Body of pancreas (tissue), 4 donors: ENCODE measurements around the gene EML4. TPM values are rescaled to one million over a fixed set of nuclear protein-coding genes. Genes with fewer than 3 reads are reported as not detected.
"Not testable (repeated sequence)": the region's sequence is repeated elsewhere in the genome, so short reads cannot be mapped to it uniquely, and the experiment has no call there.

Source experiments
- ATAC-seq: fragments of 150-250 bp; one replicate; pipeline ENCODE4 v1.9.1; 2016
- DNase-seq, 4 donors: peaks; one replicate each; pipeline ENCODE4 v3.0.0-alpha.2; 2019
- H3K27ac ChIP-seq, 4 donors: fragments of 200-600 bp; sonication (generic); 1 replicate in 3 of 4; 2 replicates in 1 of 4; pipeline versions ENCODE4 v1.5.1 to v1.6.1; 2016 to 2019; ENCODE audit warnings: mild to moderate bottlenecking in 1 of 4, mixed read lengths in 1 of 4, moderate library complexity in 1 of 4
- H3K27me3 ChIP-seq, 2 donors: fragments of 200-600 bp; sonication (generic); one replicate each; pipeline ENCODE4 v1.6.0; 2016; ENCODE audit warnings: mild to moderate bottlenecking in 1 of 2
- H3K36me3 ChIP-seq, 2 donors: fragments of 200-600 bp; sonication (generic); replicated peaks in 1 of 2; 2 replicates each; pipeline ENCODE4 v1.5.1; 2016; ENCODE audit warnings: low read depth in 2 of 2; ENCODE audit not compliant: insufficient read depth in 1 of 2
- H3K4me1 ChIP-seq: fragments of 200-600 bp; sonication (generic); one replicate; pipeline ENCODE4 v1.6.0; 2016
- H3K4me3 ChIP-seq, 2 donors: fragments of 200-600 bp; sonication (generic); 1 replicate in 1 of 2; 2 replicates in 1 of 2; pipeline ENCODE4 v1.5.1; 2016 to 2019
- H3K9me3 ChIP-seq, 3 donors: fragments of 200-600 bp; sonication (generic); 1 replicate in 2 of 3; 2 replicates in 1 of 3; pipeline ENCODE4 v1.5.1; 2016
- POLR2A ChIP-seq, 3 donors: fragments of 450-650 bp; IDR thresholded peaks; one replicate each; pipeline ENCODE4 v1.6.1; 2016; ENCODE audit warnings: antibody characterized with exemption in 3 of 3, mild to moderate bottlenecking in 2 of 3
- WGBS, 2 donors: methylation state at CpG; one replicate each; pipeline ENCODE4 v1.1.5; 2017; 5-methylcytosine and 5-hydroxymethylcytosine counted together
- intact Hi-C: fragments of 100-400 bp; cut with DNase I; formaldehyde crosslinking; loops from one replicate; pipeline ENCODE4 v1.15.1; 2023
- total RNA-seq, 2 donors: library from RNA; depleted of rRNA; stranded (reverse); fragments of >200 nt; gene quantifications; one replicate each; pipeline ENCODE4 v1.1.0, GENCODE V29; 2016
- TF ChIP-seq, protein P1 (sequence below), 7 experiments: fragments of 450-650 bp in 4 of 7; fragments of 200-600 bp in 3 of 7; sonication (generic) in 3 of 7; IDR thresholded peaks; one replicate each; pipeline ENCODE4 v1.5.1; 2016 to 2019; ENCODE audit warnings: antibody characterized with exemption in 7 of 7

EML4 gene
- total RNA-seq, 2 donors from 2014 or later = 37.4 to 39.9 TPM

DNA sequence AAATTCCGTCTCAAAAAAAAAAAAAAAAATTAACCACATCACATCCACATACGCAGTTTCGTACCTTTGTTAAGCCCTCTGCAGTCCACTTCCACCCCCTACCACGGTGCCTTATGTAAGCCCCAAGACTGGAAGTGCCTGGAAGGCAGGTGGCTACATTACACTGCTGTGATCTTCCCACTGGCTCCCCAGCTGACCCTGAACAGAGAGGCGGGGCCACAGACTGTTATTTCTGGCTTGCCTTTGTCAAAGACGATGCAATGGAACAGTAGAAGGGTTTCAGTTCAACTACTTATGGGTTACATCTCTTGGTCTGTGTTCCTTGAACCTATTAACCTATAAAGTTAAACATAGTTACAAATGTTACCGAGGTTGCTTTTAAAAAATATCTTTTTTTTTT lies 207.6 kb downstream of the EML4 start:
- no peaks in the 10 kb centered on the region for H3K36me3 ChIP-seq
- no peaks in the 10 kb centered on the region for H3K9me3 ChIP-seq
- no peak for TF ChIP-seq POLR2A (IDR thresholded peaks at IDR 0.05)
- TF ChIP-seq, protein P1, sequence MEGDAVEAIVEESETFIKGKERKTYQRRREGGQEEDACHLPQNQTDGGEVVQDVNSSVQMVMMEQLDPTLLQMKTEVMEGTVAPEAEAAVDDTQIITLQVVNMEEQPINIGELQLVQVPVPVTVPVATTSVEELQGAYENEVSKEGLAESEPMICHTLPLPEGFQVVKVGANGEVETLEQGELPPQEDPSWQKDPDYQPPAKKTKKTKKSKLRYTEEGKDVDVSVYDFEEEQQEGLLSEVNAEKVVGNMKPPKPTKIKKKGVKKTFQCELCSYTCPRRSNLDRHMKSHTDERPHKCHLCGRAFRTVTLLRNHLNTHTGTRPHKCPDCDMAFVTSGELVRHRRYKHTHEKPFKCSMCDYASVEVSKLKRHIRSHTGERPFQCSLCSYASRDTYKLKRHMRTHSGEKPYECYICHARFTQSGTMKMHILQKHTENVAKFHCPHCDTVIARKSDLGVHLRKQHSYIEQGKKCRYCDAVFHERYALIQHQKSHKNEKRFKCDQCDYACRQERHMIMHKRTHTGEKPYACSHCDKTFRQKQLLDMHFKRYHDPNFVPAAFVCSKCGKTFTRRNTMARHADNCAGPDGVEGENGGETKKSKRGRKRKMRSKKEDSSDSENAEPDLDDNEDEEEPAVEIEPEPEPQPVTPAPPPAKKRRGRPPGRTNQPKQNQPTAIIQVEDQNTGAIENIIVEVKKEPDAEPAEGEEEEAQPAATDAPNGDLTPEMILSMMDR (IDR thresholded peaks at IDR 0.05) = no peak
- H3K27ac ChIP-seq = no peak overlapping the region
- 81 to 84% methylated on average over 7 of the region's 7 CpGs for WGBS, 2 donors
- intact Hi-C loops = no loop called here
- no peak for DNase-seq
- no peaks in the 10 kb centered on the region for H3K4me1 ChIP-seq
- no peak for ATAC-seq
- no peak overlapping the region for H3K4me3 ChIP-seq
- H3K27me3 ChIP-seq = no peaks in the 10 kb centered on the region

DNA sequence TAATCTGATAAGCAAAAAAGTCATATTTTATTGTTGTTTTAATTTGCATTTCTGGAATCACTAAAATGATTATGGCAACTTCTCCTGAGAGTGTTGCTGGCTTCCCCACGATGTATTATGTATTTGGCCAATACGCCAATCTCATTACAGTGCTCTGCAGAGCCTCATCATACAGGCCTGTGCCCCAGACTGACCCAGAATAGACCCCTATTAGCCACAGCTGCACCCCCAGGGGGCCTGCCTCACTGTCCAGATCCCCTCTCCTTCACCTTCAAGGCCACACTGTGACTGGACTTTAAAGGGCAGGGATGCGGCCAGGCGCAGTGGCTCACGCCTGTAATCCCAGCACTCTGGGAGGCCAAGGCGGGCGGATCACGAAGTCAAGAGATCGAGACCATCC lies 209.3 kb downstream of the EML4 start:
- Histone ChIP-seq H3K4me1 (no peaks in the 10 kb centered on the region), H3K27ac (no peak overlapping the region), H3K4me3 (no peak overlapping the region), H3K36me3 (no peaks in the 10 kb centered on the region), H3K9me3 (no peaks in the 10 kb centered on the region), H3K27me3 (no peaks in the 10 kb centered on the region)
- TF ChIP-seq, protein P1 (IDR thresholded peaks at IDR 0.05) = no peak
- no peak for TF ChIP-seq POLR2A (IDR thresholded peaks at IDR 0.05)
- intact Hi-C loops = no loop called here
- ATAC-seq (no peak), DNase-seq (no peak)
- 87 to 95% methylated on average over 6 to 9 of the region's 9 CpGs for WGBS, 2 donors

DNA sequence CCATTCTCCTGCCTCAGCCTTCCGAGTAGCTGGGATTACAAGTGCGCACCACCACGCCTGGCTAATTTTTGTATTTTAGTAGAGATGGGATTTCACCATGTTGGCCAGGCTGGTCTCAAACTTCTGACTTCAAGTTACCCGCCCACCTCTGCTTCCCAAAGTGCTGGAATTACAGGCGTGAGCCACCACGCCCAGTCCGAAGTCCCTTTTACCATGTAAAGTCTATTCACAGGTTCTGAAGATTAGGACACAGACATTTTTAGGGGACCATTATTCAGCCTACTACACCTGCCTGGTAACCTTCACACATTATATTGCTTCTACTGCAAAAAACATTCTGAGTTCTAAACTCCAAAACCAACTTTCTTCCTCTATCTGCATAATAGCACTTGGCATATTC lies 210.9 kb downstream of the EML4 start:
- ATAC-seq, H3K27me3 ChIP-seq, intact Hi-C loops, H3K4me1 ChIP-seq, H3K27ac ChIP-seq, DNase-seq, H3K9me3 ChIP-seq, H3K4me3 ChIP-seq, H3K36me3 ChIP-seq: not testable (repeated sequence)
- WGBS, 2 donors = 90 to 93% methylated on average over 7 of the region's 7 CpGs

DNA sequence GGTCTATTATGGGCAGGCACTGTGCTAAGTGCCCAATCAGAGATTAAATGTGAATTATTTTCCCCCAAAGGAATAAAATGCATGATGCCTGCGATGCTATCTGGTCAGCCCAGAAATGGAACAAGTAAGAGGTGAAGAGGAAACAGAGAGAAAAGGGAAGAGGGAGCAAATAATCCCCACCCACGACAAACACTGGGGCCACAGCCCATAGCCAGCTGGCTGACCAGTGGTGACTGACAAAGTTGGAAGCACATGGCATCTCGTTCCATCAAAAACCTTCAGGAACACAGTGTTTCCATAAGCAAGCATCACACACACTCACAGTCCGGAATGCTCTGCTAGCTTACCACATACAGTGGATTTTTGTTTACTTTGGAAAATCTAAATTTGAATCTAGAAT lies 213.0 kb downstream of the EML4 start:
- no peaks in the 10 kb centered on the region for H3K4me1 ChIP-seq
- H3K36me3 ChIP-seq = no peaks in the 10 kb centered on the region
- ATAC-seq (no peak), DNase-seq (no peak)
- no peak overlapping the region for H3K27ac ChIP-seq
- H3K4me3 ChIP-seq = no peak overlapping the region
- intact Hi-C loops = no loop called here
- H3K9me3 ChIP-seq = no peaks in the 10 kb centered on the region
- no peak for TF ChIP-seq POLR2A (IDR thresholded peaks at IDR 0.05)
- TF ChIP-seq, protein P1 (IDR thresholded peaks at IDR 0.05) = no peak
- no peaks in the 10 kb centered on the region for H3K27me3 ChIP-seq
- WGBS, 2 donors = 68 to 81% methylated on average over 4 of the region's 4 CpGs

Other genes with a start within 250 kb of the EML4 start
- 10 to 100 TPM; 25.7 to 93.9 TPM for gene PKDCC, start 121.3 kb upstream of the EML4 start, total RNA-seq
- gene COX7A2L, start 191.9 kb downstream of the EML4 start, total RNA-seq = 10 to 100 TPM; 41.9 to 58.1 TPM